Measurements from ENCODE around the gene PLEKHF1. TPM values are rescaled to one million over a fixed set of nuclear protein-coding genes. Genes with fewer than 3 reads are reported as not detected.

Gene PLEKHF1
- total and polyA plus RNA-seq, 2 of the 8 experiments (the other 6 are each of a cell fraction or from before 2014, with no cell fraction given), result 11.1 to 18.4 TPM

DNA sequence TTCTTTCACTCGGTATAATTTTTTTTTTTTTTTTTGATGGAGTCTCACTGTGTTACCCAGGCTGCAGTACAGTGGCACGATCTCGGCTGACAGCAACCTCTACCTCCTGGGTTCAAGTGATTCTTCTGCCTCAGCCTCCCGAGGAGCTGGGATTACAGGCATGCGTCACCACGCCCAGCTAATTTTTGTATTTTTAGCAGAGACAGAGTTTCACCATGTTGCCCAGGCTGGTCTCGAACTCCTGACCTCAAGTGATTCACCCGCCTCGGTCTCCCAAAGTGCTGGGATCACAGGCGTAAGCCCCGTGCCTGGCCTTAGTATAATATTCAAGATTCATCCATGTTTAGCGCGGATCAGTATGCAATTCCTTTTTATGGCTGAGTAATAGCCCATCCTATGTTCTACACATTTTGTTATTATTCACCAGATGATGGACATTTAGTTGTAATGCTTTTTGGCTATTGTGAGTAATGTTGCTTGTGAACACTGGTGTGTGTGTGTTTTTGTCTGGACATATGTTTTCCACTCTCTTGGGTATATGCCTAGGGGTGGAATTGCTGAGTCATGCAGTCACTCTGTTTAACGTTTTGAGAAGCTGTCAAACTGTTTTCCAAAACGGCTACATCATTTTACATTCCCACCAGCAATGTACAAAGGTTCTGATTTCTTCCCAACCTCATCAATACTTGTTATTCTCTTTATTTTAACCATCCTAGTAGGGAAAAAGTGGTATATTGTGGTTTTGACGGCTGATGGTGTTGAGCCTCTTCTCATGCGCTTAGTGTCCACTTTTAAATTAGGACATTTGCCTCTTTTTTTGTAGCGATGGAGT is 22.9 kb downstream of the PLEKHF1 start:
- no peaks in the 10 kb centered on the region for H3K79me1 ChIP-seq (ENCODE audit: low read depth, low read length)
- H2AFZ ChIP-seq (ENCODE audit: low read length), result no peak overlapping the region
- H3K27ac ChIP-seq (ENCODE audit: low read depth, low read length), result no peak overlapping the region
- no peaks in the 10 kb centered on the region for H3K79me2 ChIP-seq (ENCODE audit: control insufficient read depth in 1 of 2, insufficient read depth in 2 of 2, low read length in 2 of 2)
- H3K4ac ChIP-seq (replicated peaks; ENCODE audit: insufficient read length, low read depth, low read length), result no peak overlapping the region
- H4K8ac ChIP-seq (ENCODE audit: extremely low read depth, insufficient read depth, low read length), result no peak overlapping the region
- no peak overlapping the region for H2BK15ac ChIP-seq (ENCODE audit: low read length)
- no peak overlapping the region for H2BK5ac ChIP-seq (ENCODE audit: low read depth, low read length)
- H4K5ac ChIP-seq (ENCODE audit: insufficient read length, low read depth, low read length), result no peak overlapping the region
- 0 out of 7 replicates have a peak, but pooled peaks cover 0 to 3% (median 0%) of the 10 kb centered on the region in 4 experiments for H3K4me1 ChIP-seq (replicated peaks in 1 of 4; ENCODE audit: control insufficient read depth in 3 of 4, insufficient read depth in 4 of 4, low read length in 3 of 4)
- no peak overlapping the region for H4K91ac ChIP-seq (replicated peaks; ENCODE audit: insufficient read length, low read length)
- H2BK120ac ChIP-seq (replicated peaks; ENCODE audit: low read depth, low read length), result no peak overlapping the region
- no peaks in the 10 kb centered on the region; a peak in 1 of 7 replicates for H3K27me3 ChIP-seq (replicated peaks in 1 of 4; ENCODE audit: control insufficient read depth in 3 of 4, extremely low read depth in 1 of 4, insufficient read depth in 3 of 4, low read length in 3 of 4)
- no peak overlapping the region for H2AK5ac ChIP-seq (ENCODE audit: low read depth, low read length)
- FAIRE-seq (no peak), DNase-seq (ENCODE audit: low read depth in 1 of 2, low spot score in 2 of 2) (no peak)
- CTCF ChIA-PET (ENCODE audit: partially characterized antibody), result interaction anchor here (7.6 kb wide), 1 partner anchor 77 kb away, joined by 67 read pairs; no protein-coding TSS in a partner anchor
- no peak overlapping the region for H2BK12ac ChIP-seq (ENCODE audit: low read depth, low read length)
- POLR2A ChIA-PET (ENCODE audit: partially characterized antibody), result no interaction called here
- no peak overlapping the region for H3K56ac ChIP-seq (replicated peaks; ENCODE audit: insufficient read length, low read depth, low read length)
- H3K9me3 ChIP-seq (ENCODE audit: insufficient read depth in 2 of 2, low read depth in 1 of 2, low read length in 1 of 2), result no peaks in the 10 kb centered on the region
- no peak overlapping the region for H3K4me2 ChIP-seq (ENCODE audit: insufficient read depth in 1 of 2, low read depth in 2 of 2, low read length in 2 of 2)
- H2BK20ac ChIP-seq (ENCODE audit: low read length), result no peak overlapping the region
- no peak overlapping the region for H3K18ac ChIP-seq (ENCODE audit: extremely low read depth, low read length)
- H3K9ac ChIP-seq (replicated peaks in 1 of 4; ENCODE audit: extremely low read depth in 1 of 4, low read depth in 3 of 4, low read length in 3 of 4), result no peak overlapping the region
- no peak overlapping the region for H3K4me3 ChIP-seq (ENCODE audit: extremely low read depth in 1 of 4, insufficient read depth in 2 of 4, low read depth in 3 of 4, low read length in 4 of 4)
- H4K20me1 ChIP-seq (replicated peaks in 1 of 2; ENCODE audit: control insufficient read depth in 1 of 2, insufficient read depth in 2 of 2, low read length in 2 of 2), result no peaks in the 10 kb centered on the region
- H3K14ac ChIP-seq (ENCODE audit: insufficient read length), result no peak overlapping the region
- no peaks in the 10 kb centered on the region for H3K23me2 ChIP-seq (ENCODE audit: low read depth, low read length)
- no peaks in the 10 kb centered on the region for H3K36me3 ChIP-seq (ENCODE audit: control insufficient read depth in 2 of 4, insufficient read depth in 4 of 4, low read length in 3 of 4)
- WGBS, 2 experiments (ENCODE audit: extremely low coverage in 1 of 2, insufficient coverage in 1 of 2, insufficient read length in 1 of 2, insufficient replicate concordance in 2 of 2, low coverage in 1 of 2, low lambda C conversion rate in 2 of 2, missing lambda C conversion rate in 1 of 2), result 89% methylated on average over 16 of the region's 18 CpGs; no CpG with 5 or more reads in 1 of the 2 experiments
- H3K23ac ChIP-seq (ENCODE audit: insufficient read length), result no peak overlapping the region
- TF ChIP-seq NANOG (IDR thresholded peaks at IDR 0.05; ENCODE audit: insufficient read depth, low read depth, low read length, poor library complexity, severe bottlenecking) (no peak), BACH1 (IDR thresholded peaks at IDR 0.05; ENCODE audit: low read length) (peak; percentile 79), KDM4A (IDR thresholded peaks at IDR 0.05; ENCODE audit: low read depth, low read length, severe bottlenecking) (no peak), GTF2F1 (IDR thresholded peaks at IDR 0.05; ENCODE audit: borderline replicate concordance, low read depth, low read length) (no peak), TAF7 (optimal IDR thresholded peaks at IDR 0.05; ENCODE audit: borderline replicate concordance, low read depth, low read length) (no peak), CHD1 (IDR thresholded peaks at IDR 0.05; ENCODE audit: low read depth, low read length) (no peak)

All from H1 (cell line).